GM19238 (cell line): ENCODE measurements around the gene ILDR2.
"Not testable (repeated sequence)": the region's sequence is repeated elsewhere in the genome, so short reads cannot be mapped to it uniquely, and the experiment has no call there.

Experiments used
- DNase-seq: peaks from one replicate; pipeline ENCODE4 v3.0.0; 2011; ENCODE audit warnings: low spot score; ENCODE audit not compliant: insufficient read length

Gene ILDR2

GRCh38 chr1:166889776-166890175, 85.6 kb downstream of the ILDR2 start:
- no peak for DNase-seq

DNA sequence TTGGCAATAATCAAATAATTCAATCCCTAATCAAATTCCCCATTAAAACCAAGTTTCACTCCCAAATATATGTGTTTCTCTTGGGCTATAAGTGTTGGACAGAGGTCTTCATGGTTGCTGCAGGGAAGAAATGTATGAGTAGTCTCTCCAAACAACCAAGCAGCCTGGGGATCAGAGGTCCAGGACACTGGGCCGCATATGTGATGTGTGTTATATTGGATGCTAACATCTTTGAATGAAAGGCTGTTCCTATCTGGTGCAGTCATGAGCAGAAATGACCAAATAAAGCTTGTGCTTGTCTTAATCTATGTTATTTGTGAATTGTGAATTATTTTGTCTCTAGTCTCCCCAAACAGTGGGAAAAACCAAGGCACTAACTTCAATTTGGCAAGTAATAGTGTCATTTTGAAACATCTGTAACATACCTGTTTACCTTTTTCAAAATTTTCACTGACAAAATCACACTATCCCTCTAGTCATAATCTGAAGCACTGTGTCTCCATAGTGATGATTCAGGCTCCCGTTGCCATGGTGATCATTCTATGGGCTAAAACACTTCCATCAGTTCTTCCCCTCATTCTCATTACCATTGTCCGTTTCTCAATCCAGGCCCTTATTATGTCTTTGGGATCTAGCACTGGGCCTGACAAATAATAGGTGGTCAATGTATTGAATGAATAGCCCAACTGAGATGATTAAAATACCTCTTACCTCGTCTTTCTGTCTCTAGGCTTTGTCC, 86.8 kb downstream of the ILDR2 start:
- DNase-seq, result no peak

- DNase-seq, result no peak
Measured at GRCh38 chr1:166884971-166885370, 90.4 kb downstream of the ILDR2 start.

DNA sequence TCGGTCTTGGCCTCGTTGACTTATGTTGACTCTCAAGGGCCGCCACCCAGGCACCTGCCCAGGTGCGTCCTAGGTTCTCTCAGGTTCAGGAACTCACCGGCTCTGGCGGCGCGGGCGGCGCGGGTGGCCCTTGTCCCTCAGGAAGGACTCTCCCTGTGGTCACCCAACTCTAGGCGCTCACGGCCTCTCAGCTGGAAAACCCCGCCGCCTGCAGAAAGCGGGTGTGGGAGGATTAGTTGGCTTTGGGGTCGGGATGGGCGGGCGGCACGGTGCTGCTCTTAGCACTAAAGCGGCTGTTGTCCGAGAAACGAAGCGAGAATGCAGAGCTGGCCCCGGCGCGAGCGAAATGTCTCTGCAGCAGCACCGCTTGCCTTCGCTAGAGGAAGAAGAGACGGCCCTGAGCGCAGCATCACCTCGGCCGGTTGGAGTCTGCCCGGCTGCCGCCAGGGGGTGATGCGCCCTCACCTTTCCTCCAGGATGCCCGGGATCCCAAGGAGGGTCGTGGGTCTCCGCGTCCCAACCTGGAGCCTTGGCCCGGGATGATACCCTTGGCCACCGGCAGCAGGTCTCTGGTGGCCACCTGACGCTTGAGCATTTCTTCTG, 91.2 kb downstream of the ILDR2 start:
- peak; percentile 18 for DNase-seq

DNA sequence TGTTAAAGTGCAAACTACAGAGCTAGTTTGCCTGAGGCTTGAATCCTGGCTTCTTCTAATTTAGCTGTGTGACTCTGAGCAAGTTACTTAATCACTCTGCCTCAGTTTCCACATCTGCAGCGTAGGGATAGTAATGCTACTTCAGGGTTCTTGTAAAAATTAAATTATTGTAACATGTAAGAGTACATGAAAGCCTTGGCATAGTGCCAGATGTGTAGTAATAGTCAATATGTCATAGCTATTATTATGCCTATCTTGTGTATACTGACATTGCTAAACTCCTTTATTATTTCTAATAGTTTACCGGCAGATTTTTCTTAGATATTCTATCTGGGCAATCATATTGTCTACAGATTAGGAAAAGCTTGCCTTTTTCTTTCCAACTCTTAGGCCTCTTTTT, 92.4 kb downstream of the ILDR2 start:
- DNase-seq, result no peak

DNA sequence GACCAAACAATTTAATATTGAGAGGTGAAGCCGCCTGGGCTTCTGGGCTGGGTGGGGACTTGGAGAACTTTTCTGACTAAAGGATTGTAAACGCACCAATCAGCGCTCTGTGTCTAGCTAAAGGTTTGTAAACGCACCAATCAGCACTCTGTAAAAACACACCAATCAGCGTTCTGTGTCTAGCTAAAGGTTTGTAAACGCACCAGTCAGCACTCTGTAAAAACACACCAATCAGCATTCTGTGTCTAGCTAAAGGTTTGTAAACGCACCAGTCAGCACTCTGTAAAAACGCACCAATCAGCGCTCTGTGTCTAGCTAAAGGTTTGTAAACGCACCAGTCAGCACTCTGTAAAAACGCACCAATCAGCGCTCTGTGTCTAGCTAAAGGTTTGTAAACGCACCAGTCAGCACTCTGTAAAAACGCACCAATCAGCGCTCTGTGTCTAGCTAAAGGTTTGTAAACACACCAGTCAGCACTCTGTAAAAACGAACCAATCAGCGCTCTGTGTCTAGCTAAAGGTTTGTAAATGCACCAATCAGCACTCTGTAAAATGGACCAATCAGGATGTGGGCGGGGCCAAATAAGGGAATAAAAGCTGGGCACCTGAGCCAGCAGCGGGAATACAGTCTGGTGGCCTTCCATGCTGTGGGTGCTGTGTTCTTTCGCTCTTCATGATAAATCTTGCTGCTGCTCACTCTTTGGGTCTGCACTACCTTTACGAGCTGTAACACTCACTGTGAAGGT, 97.0 kb downstream of the ILDR2 start:
- DNase-seq, result not testable (repeated sequence)

GRCh38 chr1:166876540-166876838, 98.9 kb downstream of the ILDR2 start:
- no peak for DNase-seq

DNA sequence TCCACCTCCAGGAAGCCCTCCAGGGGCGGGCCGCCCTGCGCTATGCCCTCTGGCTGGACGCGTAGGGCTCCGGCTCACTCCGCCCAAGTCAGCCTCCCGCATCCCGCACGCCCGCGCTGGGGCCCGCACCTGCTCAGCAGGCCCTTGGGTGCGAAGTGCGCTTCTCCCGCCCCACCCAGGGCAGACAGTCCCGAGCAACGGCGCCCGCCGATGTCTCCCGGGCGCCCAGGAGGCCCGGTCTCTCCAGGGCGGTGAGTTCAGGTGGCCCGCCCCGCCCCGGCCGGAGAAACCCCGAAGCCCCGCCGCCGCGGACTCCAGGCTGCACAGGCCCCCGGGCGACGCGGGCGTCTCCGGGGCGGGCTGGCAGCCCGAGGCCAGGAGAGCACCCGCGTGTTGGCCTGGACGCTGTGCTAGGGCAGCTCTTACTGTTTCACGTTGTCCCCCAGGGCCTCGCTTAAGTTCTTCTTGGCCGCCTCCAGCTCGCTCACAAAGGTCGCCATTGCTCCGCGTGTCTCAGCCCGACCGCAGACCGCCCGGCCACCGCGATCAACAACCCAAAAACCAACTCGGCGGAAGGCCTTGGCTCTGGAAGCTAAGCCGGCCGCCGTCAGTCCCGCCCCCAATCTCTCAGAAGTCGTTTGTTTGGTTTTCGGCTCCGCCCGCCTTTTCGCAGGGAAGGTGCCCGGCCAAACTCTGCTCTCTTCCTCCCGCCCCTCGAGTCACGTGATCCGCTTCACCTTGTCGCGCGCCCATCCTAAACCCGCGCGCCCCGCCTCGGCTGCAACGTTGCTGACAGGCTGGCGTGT, 99.4 kb downstream of the ILDR2 start, which contains the start of gene TADA1:
Gene TADA1 (minus strand): TSS at position 531 of the 806 bp plus-strand sequence. CDS start 31 bp downstream, at position 500.
- DNase-seq, result peak; percentile 88

- DNase-seq, result no peak
Measured at GRCh38 chr1:166875302-166875733, 100.0 kb downstream of the ILDR2 start.

DNA sequence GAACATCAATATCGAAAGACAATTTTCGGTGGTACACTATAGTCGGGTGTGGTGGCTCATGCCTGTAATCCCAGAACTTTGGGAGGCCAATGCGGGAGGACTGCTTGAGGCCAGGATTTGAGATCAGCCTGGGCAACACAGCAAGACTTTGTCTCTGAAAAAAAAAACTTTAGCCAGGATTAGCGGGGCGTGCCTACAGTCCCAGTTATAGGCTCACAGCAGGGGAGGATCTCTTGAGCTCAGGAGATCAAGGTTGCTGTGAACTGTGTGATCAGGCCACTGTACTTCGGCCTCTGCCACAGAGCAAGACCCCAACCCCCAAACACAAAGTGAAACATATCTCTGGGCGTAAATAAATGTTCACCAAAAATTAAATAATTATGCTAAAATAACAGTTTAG, 100.9 kb downstream of the ILDR2 start:
- DNase-seq, result no peak

GRCh38 chr1:166870584-166870983, 104.8 kb downstream of the ILDR2 start:
- DNase-seq, result no peak

DNA sequence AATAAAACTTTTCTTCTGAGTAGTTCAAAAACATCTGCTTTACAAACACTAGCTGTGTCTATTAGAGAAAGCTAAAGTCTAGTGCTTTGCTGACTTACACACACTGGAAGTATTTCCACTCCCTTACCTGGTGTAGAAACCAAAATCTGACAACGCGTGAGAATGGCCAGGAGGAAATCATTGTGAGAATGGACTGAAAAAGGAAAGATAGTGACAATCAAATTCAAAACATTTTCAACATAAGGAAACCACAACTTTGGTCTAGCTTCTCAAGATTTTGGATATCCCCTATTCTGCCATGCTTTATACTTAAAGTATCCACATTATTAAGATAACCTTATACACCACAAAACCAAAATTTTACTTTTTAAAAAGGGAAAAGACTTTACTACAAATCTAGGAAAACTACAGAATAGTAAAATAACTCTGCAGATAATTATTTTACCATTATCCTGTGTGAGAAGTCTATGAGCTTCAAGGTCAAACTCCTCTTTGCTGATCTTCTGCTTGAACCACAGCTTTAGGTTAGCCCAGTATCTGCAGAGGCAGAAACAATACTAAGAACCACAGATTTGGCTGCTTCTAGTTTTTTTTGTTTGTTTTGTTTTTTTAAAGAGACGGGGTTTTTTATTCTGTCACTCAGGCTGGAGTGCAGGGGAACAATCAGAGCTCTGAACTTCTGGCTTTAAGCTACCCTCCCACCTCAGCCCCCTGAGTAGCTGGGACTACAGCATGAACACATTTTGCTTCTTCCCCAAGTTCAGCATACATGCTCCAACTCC, 105.8 kb downstream of the ILDR2 start:
- DNase-seq, result no peak

DNA sequence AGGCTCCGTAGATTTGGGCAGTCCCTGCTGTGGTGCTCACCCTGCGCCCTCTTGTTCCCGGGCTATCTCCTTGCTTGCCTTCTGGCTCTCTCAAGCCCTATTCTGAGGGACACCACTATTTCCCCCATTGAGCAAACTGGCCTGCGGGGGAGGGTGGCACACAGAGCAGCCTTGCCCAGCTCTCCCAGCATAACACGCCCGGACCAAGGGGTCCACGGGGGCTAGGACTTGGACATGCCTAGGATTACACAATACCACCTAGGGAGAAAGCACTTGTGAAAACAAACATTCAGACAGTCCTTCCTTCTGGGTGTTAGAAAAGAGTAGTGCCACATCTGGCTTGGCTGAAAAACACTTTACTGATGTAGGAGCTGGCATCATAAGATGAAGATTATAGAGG, 106.7 kb downstream of the ILDR2 start:
- no peak for DNase-seq

- DNase-seq, result no peak
Measured at GRCh38 chr1:166865926-166866325, 109.4 kb downstream of the ILDR2 start.

- DNase-seq, result no peak
Measured at GRCh38 chr1:166859597-166859996, 115.7 kb downstream of the ILDR2 start.

GRCh38 chr1:166858726-166859419, 116.5 kb downstream of the ILDR2 start:
- DNase-seq, result no peak
